ENCODE measurements around the gene NPC1.
"Not testable (repeated sequence)": the region's sequence is repeated elsewhere in the genome, so short reads cannot be mapped to it uniquely, and the experiment has no call there.

Gene NPC1

DNA sequence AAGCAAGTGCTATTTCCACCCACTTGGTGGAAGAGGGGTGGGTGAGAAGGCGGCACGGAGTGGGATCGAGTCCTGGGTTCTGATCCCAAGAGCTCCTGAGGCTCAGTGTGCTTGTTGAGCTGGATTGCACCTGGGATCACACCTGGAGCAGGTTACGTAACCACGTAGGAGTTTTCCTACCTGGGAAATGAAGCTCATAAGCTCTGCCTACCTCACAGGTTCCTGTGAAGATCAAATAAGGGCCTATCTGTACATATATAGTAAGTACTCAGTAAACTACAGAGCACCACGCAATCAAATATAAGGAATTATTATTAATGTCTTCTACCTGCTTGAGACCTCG lies 11.0 kb downstream of the NPC1 start:
- DNase-seq (ENCODE audit: low read depth): no peak

- no peak for DNase-seq (ENCODE audit: low read depth)
Observed at GRCh38 chr18:23574611-23575308, 11.5 kb downstream of the NPC1 start.

DNA sequence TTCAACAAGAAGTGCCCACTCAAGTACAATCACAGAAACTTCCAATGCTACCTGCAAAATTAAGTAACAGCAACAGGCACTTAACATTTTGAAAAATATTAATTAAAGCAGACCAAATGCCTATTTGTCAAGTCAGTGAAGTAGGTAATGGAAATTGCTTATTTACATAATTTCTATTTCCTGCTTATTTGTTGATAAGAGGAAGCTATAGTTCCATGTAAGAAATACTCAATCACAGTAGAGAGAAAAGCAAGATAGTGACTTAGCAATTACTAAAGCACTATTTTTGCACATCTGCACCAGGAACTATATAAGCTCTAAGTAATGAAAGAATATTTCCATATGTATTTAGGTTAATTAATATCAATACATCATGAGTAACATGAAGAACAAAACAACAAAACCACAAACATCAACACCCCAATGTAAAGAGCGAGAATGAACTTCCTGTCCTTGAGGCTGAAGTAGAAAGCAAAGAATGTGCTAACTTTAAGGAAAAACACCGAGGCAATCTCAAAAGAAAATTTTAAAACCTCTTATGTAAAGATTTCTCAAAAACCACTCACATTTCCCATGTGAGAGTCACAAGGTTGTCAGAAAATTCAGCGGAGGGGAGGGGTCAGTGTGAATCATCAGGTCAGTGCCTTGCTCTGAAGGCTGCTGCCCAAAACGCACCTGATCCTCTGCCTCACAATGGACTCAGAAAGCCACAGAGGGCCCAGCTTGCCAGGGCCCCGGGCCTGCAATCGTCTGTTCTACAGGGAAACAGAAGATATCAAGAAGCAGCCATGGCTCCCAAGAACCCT lies 12.5 kb downstream of the NPC1 start:
- peak; percentile 17 for DNase-seq (ENCODE audit: low read depth)

- DNase-seq (ENCODE audit: low read depth): no peak
Observed at GRCh38 chr18:23573020-23573419, 13.3 kb downstream of the NPC1 start.

- DNase-seq (ENCODE audit: low read depth): no peak
Observed at GRCh38 chr18:23572570-23572969, 13.7 kb downstream of the NPC1 start.

GRCh38 chr18:23572012-23572411 lies 14.3 kb downstream of the NPC1 start:
- no peak for DNase-seq (ENCODE audit: low read depth)

- DNase-seq (ENCODE audit: low read depth): no peak
Observed at GRCh38 chr18:23570912-23571504, 15.3 kb downstream of the NPC1 start.

DNA sequence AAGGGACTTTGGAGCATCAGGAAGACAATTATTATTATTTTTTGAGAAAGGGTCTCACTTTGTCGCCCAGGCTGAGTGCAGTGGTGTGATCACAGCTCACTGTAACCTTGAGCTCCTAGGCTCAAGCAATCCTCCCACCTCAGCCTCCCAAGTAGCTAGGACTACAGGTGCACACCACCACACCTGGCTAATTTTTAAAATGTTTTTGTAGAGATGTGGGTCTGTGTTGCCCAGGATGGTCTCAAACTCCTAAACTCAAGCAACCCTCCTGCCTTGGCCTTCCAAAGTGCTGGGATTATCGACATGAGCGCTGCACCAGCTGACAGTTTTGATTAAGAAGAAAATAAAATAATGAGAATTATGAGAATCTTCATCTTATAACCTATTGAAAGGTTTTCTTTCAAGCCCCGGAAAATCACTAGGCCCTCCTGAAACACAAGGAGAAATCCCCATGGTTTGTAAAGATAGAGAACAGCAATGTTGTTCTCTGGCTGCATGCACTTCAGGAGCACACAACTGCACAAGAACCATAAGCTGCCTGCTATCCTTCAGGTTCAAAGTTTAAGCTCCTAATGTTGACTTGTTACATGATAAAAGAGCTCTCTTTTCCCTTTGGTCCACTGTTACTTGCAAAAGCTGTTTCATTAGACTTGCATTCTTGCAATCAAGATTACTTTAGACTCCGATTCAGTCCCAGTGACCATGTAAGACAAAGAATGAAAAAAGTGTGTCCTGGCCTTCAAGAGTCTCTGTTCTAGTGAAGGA lies 16.8 kb downstream of the NPC1 start:
- no peak for DNase-seq (ENCODE audit: low read depth)

GRCh38 chr18:23568281-23569138 lies 17.8 kb downstream of the NPC1 start:
- no peak for DNase-seq (ENCODE audit: low read depth)

GRCh38 chr18:23567671-23568070 lies 18.6 kb downstream of the NPC1 start:
- no peak for DNase-seq (ENCODE audit: low read depth)

DNA sequence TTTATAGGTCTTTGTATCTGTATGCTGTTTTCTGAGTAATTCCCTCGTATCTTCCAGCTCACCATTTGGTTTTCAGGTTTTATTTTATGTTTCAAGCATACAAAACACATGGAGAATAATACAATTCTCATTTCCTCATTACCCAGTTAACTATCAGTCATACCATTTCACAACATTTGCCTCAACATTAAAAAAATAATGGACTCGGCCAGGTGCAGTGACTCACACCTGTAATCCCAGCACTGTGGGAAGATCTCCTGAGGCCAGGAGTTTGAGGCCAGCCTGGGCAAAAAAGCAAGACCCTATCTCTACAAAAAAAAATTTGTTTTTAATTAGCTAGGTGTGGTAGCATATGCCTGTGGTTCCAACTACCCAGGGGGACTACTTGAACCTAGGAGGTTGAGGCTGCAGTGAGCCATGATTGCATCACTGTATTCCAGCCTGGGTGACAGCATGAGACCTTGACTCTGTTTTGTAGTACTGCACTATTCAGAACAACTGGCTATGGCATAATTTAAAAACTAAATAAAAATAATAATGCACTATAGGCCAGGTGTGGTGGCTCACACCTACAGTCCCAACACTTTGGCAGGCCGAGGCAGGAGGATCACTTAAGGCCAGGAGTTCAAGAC lies 20.3 kb downstream of the NPC1 start:
- DNase-seq (ENCODE audit: low read depth): no peak

- DNase-seq (ENCODE audit: low read depth): no peak
Observed at GRCh38 chr18:23563377-23564043, 22.8 kb downstream of the NPC1 start.

DNA sequence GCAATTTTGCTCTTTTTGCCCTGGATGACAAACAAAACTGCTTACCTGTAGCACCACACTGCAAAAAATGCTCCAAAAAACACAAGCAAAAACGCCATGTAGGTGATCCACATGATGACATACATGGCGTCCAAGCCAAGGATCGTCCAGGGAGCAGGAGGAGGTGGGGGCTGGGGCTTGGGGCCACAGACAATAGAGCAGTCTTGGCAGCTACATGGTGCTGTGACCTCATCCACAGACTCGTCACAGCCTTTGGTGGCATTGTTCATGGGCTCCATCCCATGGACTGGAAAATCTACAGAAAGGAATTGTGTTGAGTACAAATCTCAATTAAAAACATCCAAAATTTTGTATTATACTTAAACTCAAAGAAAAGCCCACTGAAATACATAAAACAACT lies 26.1 kb downstream of the NPC1 start:
- no peak for DNase-seq (ENCODE audit: low read depth)

- DNase-seq (ENCODE audit: low read depth): not testable (repeated sequence)
Observed at GRCh38 chr18:23557511-23557910, 28.8 kb downstream of the NPC1 start.

- no peak for DNase-seq (ENCODE audit: low read depth)
Observed at GRCh38 chr18:23556145-23556780, 30.0 kb downstream of the NPC1 start.

GRCh38 chr18:23553887-23554286 lies 32.4 kb downstream of the NPC1 start:
- no peak for DNase-seq (ENCODE audit: low read depth)

- DNase-seq (ENCODE audit: low read depth): no peak
Observed at GRCh38 chr18:23552505-23552904, 33.8 kb downstream of the NPC1 start.

DNA sequence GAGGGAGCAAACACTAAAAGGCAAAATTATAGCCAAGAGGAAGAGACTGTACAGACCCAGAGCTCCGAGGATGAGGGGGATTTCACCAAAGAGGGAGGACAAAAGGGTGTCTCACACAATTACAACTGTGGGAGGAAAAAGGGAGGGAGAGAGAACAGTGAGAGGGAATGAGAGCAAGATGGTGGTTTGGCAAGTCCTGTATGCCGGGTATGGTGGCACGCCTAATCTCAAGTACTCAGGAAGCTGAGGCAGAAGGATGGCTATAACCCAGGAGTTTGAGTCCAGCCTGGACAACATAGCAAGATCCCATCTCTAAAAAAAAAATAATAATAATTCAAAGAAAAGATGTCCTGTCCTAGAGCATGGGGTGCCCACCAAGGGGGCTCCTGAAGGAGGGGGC lies 34.3 kb downstream of the NPC1 start:
- DNase-seq (ENCODE audit: low read depth): no peak

- no peak for DNase-seq (ENCODE audit: low read depth)
Observed at GRCh38 chr18:23550898-23551297, 35.4 kb downstream of the NPC1 start.

GRCh38 chr18:23548719-23549118 lies 37.6 kb downstream of the NPC1 start:
- DNase-seq (ENCODE audit: low read depth): no peak

Data from stimulated activated CD8-positive, alpha-beta memory T cell treated with anti-CD3 and anti-CD28 coated beads, Interleukin-12 subunit alpha, Interleukin-12 subunit beta, amount 100 ng/mL, for 4 hours (primary cell).